Colonic mucosa (tissue), 4 donors: ENCODE results near the gene ST3GAL5. TPM values are rescaled to one million over a fixed set of nuclear protein-coding genes. Genes with fewer than 3 reads are reported as not detected.

Experiments
- DNase-seq: peaks from one replicate; pipeline ENCODE4 v3.0.0-alpha.2; 2020
- H3K27ac ChIP-seq: fragments of 200-600 bp; one replicate; pipeline ENCODE4 v1.8.0; 2021
- H3K27me3 ChIP-seq: fragments of 200-600 bp; one replicate; pipeline ENCODE4 v1.8.0; 2021
- H3K36me3 ChIP-seq: fragments of 200-600 bp; one replicate; pipeline ENCODE4 v1.8.0; 2021
- H3K4me1 ChIP-seq: fragments of 200-600 bp; one replicate; pipeline ENCODE4 v1.8.0; 2021; ENCODE audit warnings: mild to moderate bottlenecking
- H3K4me3 ChIP-seq: fragments of 200-600 bp; one replicate; pipeline ENCODE4 v1.8.0; 2021
- H3K9ac ChIP-seq, 2 donors: one replicate each; pipeline ENCODE4 v1.7.0; 2013; ENCODE audit warnings: control low read depth in 2 of 2, low read depth in 2 of 2, low read length in 2 of 2
- H3K9me3 ChIP-seq: fragments of 200-600 bp; one replicate; pipeline ENCODE4 v1.8.0; 2021
- CTCF ChIP-seq: fragments of 200-600 bp; IDR thresholded peaks from one replicate; pipeline ENCODE4 v1.8.0; 2022; ENCODE audit warnings: antibody characterized with exemption, mild to moderate bottlenecking
- intact Hi-C: fragments of 100-400 bp; cut with DNase I; formaldehyde crosslinking; loops from one replicate; pipeline ENCODE4 v1.14.1; 2022
- total RNA-seq, 2 donors: library from RNA; stranded (reverse); fragmentation: NEBNext Ultra II Directional in 1 of 2; extraction: Animal tissue kit (Norgen Biotek cat#: 25700) in 1 of 2; gene quantifications; one replicate each; pipeline ENCODE4 v1.2.1, GENCODE V29; 2021
- donor health status: healthy.
- donor health status: DM: no; HTN: no; CAD: no.
- donor health status: DM: no; HTN: no; CAD: no.

ST3GAL5 gene
- total RNA-seq, 2 donors from 2014 or later = 2.6 to 3.5 TPM

- Histone ChIP-seq H3K9ac (no peak overlapping the region), H3K27me3 (no peaks in the 10 kb centered on the region), H3K4me3 (no peak overlapping the region), H3K4me1 (no peaks in the 10 kb centered on the region), H3K27ac (no peak overlapping the region), H3K36me3 (no peaks in the 10 kb centered on the region), H3K9me3 (no peaks in the 10 kb centered on the region)
- intact Hi-C loops = no loop called here
- no peak for DNase-seq
- TF ChIP-seq CTCF = no peak
These were observed 76.6 kb downstream of the ST3GAL5 start for GRCh38 chr2:85812094-85812735.

GRCh38 chr2:85811180-85812093, 77.4 kb downstream of the ST3GAL5 start:
- Histone ChIP-seq H3K36me3 (no peaks in the 10 kb centered on the region), H3K9me3 (no peaks in the 10 kb centered on the region), H3K9ac (no peak overlapping the region), H3K27ac (no peak overlapping the region), H3K4me3 (no peak overlapping the region), H3K4me1 (no peaks in the 10 kb centered on the region), H3K27me3 (no peaks in the 10 kb centered on the region)
- peak; percentile 76 for DNase-seq
- intact Hi-C loops = no loop called here
- no peak for TF ChIP-seq CTCF

GRCh38 chr2:85810371-85811179, 78.2 kb downstream of the ST3GAL5 start:
- peak overlapping the region in 1 of 2 donors; percentile 16 for H3K9ac ChIP-seq
- no peaks in the 10 kb centered on the region for H3K9me3 ChIP-seq
- no peaks in the 10 kb centered on the region for H3K4me1 ChIP-seq
- intact Hi-C loops = no loop called here
- no peak overlapping the region for H3K27ac ChIP-seq
- no peaks in the 10 kb centered on the region for H3K27me3 ChIP-seq
- no peaks in the 10 kb centered on the region for H3K36me3 ChIP-seq
- no peak for DNase-seq
- no peak overlapping the region for H3K4me3 ChIP-seq
- no peak for TF ChIP-seq CTCF

GRCh38 chr2:85807756-85808155, 81.0 kb downstream of the ST3GAL5 start:
- no peak for DNase-seq
- Histone ChIP-seq H3K27ac (no peak overlapping the region), H3K9me3 (no peaks in the 10 kb centered on the region), H3K27me3 (no peaks in the 10 kb centered on the region), H3K36me3 (no peaks in the 10 kb centered on the region), H3K9ac (no peak overlapping the region), H3K4me1 (no peaks in the 10 kb centered on the region), H3K4me3 (no peak overlapping the region)
- intact Hi-C loops = no loop called here
- no peak for TF ChIP-seq CTCF

GRCh38 chr2:85806358-85807118, 82.3 kb downstream of the ST3GAL5 start:
- no peak for TF ChIP-seq CTCF
- H3K9me3 ChIP-seq = no peaks in the 10 kb centered on the region
- intact Hi-C loops = no loop called here
- H3K4me3 ChIP-seq = no peak overlapping the region
- H3K4me1 ChIP-seq = no peaks in the 10 kb centered on the region
- H3K9ac ChIP-seq = no peak overlapping the region
- no peak for DNase-seq
- H3K27ac ChIP-seq = no peak overlapping the region
- H3K27me3 ChIP-seq = no peaks in the 10 kb centered on the region
- no peaks in the 10 kb centered on the region for H3K36me3 ChIP-seq
